ENCODE results near the gene RNF182.
"Not testable (repeated sequence)": the region's sequence is repeated elsewhere in the genome, so short reads cannot be mapped to it uniquely, and the experiment has no call there.

Gene RNF182

DNA sequence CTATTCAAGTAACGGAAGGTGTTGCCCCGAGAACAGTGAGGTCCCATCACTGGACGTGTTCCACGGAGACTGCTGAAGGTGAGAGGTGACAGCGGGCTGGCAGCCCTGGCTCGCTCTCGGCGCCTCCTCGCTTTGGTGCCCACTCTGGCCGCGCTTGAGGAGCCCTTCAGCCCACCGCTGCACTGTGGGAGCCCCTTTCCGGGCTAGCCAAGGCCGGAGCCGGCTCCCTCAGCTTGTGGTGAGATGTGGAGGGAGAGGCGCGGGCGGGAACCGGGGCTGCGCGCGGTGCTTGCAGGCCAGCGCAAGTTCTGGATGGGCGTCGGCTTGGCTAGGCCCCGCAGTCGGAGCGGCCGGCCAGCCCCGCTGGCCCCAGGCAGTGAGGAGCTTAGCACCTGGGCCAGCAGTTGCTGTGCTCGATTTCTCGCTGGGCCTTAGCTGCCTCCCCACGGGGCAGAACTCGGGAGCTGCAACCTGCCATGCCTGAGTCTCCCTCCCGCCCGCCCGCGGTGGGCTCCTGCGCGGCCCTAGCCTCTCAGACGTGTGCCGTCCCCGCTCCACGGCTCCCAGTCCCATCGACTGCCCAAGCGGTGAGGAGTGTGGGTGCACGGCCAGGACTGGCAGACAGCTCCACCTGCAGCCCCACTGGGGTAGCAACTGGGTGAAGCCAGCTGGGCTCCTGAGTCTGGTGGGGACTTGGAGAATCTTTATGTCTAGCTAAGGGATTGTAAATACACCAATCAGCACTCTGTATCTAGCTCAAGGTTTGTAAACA is 77.6 kb downstream of the RNF182 start:
- no peak for DNase-seq (ENCODE audit: low spot score)

DNA sequence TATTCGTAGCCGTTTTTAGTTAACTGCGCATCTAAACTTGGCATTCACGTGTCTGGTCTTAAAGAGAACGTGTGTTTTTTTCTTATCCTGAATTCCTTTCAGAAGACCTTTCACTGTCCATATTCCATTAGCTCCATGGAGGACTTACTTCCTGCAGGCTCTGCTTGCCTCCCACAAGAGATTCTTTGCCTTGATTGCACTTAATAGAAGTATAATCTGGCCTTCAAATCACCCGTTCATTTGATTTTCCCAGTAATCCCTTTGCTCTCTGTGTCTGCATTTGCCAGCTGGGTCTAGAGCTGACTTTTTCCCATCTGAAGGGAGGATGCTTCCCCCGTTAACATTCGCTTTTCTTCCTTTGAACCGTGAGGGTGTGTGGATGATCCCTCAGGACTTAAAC is 79.5 kb downstream of the RNF182 start:
- DNase-seq (ENCODE audit: low spot score): no peak

DNA sequence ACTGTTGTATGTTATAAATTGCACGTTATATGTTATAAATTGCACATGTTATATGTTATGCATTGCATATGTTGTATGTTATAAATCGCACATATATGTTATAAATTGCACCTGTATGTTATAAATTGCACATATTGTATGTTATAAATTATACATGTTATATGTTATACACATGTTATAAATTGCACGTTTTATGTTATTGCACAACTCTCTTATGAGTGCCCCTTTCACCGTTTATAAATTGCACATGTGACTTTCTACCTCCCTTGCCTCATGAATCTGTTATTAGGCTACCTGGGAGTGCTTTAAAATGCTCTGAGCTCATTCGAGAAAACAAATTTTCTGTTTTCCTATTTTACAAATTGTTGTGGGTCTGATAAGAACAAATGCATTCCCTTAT is 84.1 kb downstream of the RNF182 start:
- DNase-seq (ENCODE audit: low spot score): no peak

DNA sequence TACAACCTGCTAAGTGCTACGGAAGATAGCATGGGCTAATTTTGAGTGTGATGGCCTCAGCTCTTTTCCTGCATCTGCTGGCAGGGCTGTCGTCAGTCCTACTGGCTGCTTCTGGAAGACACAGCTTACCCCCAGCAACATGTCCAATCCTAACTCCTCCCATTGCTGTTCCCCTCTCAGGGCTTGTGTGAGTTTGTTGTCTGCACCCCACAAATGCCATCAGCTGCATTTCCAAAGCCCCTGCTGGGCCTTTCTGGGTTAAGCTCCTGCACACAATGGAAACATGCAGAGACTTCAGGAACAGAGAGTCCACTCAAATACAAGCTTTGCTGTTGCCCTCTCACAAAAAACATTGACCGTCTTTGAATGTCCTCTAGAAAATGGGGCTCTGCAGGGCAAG is 84.7 kb downstream of the RNF182 start:
- DNase-seq (ENCODE audit: low spot score): no peak

DNA sequence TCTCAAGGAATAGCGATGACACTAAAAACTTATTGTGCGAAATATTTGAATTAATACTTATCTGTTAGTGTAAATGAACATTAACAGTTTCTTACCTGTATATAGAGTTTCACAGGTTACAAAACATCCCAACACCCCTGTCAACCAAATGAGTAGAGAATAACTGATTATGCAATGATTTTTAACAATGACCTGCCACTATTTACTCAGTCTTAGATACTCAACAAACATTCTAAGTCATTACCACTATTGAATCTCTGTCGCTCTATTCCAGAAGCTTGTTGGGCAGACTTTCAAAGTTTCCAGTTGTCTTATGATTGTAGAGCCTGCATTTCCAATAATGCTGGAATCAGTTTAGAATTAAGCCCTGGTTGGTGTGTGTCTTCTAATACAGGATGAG is 85.5 kb downstream of the RNF182 start:
- DNase-seq (ENCODE audit: low spot score): no peak

DNA sequence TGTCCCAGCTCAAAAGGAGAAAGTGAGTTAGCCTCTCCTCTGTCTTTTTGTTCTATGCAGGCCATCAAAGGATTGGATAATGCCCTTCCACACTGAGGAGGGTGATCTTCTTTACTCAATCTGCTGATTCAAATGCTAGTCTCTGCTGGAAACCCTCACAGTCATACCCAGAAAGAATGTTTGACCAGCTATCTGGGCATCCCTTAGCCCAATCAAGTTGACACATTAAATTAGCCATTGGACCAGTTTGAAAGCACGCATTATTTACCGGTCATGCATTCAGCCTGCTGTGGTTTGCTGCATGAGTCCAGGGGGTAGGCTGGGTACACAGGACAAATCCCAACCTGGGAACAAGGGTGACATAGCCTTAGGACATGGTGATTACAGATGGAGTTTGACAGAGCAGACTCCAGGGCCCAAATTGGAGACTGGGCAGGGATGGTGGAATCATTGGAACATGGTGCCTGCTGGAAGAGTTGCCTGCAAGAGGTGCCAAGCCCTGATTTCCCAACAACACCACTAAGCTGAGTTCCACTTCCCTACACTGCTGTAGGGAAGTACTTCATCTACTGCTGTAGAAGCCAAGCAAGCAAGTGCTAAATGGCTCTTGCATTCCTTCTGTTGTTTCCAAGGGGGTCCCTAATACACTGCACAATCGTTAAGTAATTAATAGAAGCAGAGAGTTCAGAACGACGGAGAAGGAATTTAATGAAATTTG is 87.7 kb downstream of the RNF182 start:
- DNase-seq (ENCODE audit: low spot score): no peak

DNA sequence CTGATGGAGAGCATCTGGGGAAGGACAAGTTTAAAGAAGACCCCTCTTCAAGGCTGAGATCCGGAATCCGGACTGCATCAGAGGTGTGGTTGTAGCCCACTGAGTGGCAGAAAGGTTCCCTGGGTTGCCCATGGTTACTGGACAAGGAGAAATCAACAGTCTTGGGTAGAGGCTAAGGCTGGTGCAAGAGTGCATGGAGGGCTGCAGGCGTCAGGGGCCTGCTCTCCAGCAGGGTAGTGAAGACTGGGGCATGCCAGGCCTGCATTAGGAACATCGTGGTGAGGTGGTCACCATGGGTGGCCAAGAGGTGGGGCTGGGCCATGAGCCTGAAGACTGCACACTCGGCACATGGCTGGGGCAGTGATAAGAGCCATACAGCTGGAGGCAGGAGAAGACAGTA is 91.2 kb downstream of the RNF182 start:
- DNase-seq (ENCODE audit: low spot score): no peak

DNA sequence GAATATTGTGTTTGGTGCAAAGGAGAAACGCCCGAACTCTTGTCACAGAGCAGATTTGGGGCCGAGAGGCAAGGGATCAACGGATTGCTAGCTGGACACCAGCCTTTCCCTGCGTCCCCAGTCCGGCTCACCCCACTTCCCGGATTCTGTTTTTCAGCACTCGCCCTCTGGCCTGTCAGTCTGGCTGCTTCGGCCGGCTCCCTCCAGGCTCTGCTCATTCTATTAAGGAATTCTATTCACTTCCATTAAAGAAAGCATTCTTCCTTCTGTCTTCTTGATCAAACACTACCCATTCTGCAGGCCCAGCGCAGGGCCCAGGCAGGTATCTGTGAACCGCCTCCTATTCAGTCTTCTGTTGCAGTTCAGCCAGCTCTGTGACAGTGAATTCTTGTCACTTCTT is 91.7 kb downstream of the RNF182 start:
- DNase-seq (ENCODE audit: low spot score): no peak

DNA sequence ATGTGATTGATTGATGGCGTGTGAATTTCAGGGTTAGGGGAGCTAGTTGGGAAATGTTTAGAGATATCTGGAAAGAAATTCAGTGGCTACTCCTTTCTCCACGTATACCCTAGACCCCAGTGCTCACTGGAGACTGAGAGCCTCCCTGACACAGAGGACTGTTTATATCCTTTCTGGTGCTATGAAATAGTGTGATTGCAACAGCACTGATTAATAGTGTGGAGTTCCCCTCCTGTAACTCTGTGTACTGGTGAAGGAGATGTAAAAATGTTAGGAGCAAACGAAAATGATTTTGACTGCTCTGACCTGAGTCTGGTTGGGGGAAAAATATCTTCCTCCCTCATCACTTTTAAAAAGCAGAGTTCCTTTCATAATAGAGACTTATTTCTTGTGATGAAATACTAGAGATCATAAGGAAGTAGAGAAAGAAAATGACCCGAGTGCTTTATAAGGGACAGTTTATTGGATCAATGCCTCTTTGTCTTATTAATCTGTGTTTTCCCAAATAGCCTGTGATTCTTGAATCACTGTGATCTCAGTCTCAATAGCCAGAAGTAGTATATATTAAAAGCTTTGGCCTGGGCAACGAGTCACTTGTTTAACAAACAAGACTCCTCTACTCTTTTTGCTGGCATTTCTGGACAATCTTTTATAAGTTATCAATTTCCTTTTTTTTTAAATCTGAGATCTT is 92.3 kb downstream of the RNF182 start:
- no peak for DNase-seq (ENCODE audit: low spot score)

DNA sequence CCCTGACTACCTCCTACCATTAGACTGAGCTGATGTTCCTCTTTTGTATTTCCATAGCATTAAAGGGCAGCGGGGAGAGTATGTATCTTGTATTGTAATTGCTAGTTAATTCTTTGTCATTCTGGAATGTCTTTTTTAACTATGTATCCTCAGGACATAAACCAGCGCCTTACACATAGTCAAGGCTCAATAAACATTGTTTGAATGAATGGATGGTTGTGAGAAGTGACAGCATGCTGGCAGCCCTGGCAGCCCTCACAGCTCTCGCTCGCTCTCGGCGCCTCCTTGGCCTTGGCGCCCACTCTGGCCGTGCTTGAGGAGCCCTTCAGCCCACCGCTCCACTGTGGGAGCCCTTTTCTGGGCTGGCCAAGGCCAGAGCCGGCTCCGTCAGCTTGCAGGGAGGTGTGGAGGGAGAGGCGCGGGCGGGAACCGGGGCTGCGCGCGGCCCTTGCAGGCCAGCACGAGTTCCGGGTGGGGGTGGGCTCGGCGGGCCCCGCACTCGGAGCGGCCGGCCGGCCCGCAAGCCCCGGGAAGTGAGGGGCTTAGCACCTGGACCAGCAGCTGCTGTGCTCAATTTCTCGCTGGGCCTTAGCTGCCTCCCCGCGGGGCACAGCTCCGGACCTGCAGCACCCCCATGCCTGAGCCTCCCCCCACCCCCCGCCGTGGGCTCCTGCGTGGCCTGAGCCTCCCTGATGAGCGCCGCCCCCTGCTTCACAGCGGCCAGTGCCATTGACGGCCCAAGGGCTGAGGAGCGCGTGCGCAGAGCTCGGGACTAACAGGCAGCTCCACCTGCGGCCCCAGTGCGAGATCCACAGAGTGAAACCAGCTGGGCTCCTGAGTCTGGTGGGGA is 93.1 kb downstream of the RNF182 start:
- DNase-seq (ENCODE audit: low spot score): no peak

DNA sequence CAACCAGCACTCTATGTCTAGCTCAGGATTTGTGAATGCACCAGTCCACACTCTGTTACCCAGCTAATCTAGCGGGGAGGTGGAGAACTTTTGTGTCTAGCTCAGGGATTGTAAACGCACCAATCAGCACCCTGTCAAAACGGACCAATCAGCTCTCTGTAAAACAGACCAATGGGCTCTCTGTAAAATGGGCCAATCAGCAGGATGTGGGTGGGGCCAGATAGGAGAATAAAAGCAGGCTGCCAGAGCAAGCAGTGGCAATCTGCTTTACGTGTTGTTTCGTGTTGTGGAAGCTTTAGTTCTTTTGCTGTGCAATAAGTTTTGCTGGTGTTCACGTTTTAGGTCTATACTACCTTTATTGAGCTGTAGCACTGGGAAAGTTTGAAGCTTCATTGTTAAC is 93.8 kb downstream of the RNF182 start:
- not testable (repeated sequence) for DNase-seq (ENCODE audit: low spot score)

DNA sequence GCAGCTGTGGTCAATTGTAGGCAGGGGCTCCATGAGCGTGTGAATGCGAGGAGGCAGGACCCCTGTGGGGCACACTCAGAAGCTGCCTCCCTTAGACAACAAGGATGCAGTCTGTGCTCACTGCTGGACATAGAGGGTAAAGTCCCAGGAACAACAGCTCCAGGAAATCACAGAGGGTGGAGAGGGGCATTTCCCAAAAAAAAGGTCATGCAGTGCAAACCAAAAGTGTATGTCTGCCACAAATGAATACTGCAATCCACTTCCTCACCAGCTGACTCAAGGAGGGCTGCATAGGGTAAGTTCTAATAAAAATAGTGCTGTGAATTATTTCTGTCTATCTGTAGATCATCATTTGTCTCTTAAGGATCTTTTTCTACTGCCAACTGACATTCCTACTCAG is 95.8 kb downstream of the RNF182 start:
- no peak for DNase-seq (ENCODE audit: low spot score)

DNA sequence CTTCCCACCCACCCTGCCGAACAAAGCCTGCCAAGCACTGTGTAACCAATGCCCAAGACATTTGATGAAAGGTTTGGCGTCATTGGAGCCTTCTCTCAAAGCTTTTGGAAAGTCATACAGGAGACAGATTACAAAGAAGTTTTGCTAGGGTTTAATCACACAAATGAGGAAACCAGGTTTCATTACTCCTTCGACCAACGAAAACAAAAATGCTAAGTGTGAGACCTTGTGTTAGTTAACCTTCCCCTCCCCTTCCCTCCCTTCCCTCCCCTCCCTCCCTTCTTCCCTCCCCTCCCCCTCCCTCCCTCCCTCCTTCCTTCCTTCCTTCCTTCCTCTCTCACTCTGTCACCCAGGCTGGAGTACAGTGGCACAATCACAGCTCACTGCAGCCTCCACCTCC is 96.7 kb downstream of the RNF182 start:
- no peak for DNase-seq (ENCODE audit: low spot score)

DNA sequence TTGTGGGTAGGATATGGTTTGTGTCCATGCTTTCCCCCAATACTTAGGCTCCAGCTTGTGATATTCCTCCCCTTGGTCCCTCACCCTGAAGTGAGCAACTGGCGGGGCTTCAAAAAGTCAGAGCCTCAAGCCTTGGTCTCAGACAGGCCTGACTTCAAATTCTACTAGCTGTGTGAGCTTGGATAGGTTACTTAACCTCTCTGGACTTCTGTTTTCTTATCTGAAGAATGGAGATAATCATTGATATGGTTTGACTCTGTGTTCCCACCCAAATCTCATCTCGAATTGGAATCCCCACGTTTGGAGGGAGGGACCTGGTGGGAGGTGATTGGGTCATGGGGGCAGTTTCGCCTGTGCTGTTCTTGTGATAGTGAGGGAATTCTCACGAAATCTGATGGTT is 97.9 kb downstream of the RNF182 start:
- no peak for DNase-seq (ENCODE audit: low spot score)

DNA sequence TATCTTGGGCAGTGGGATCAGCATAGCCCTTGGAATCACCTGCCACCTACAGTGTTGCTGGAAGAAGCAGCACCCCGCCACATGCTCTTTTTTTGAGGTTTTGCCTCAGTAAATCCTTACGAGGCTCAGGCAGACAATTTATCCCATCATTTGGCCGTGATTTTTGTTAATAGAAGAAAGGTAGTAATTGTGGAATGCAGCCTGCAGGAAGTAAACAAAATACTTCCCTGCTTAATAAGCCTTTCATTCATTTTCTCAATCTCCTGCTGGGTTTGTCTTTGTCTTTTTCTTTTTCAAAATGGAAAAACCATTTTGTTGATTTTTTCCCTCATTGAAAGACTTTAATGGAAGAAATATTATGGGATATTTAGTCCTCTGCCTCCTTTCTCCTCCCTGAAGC is 99.1 kb downstream of the RNF182 start:
- DNase-seq (ENCODE audit: low spot score): no peak

DNA sequence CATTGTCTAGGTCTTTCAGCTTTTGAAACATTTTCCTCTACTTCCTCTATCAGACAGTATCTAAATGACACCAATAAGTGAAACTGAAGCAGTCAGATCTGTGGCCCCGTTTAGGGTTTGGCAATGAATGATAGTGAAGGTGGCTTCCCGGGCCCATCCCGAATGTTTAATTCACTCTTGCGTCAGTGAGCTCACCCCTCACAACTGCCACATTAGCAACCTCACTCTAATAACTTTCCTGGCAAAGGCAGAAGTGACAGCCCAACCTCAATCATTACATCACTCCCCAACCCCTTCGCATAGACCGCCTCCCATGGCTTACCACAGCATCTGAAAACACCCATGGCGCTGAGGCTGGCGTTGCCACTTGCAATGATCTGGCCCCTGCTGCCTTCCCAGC is 100.4 kb downstream of the RNF182 start:
- peak; percentile 33 for DNase-seq (ENCODE audit: low spot score)

DNA sequence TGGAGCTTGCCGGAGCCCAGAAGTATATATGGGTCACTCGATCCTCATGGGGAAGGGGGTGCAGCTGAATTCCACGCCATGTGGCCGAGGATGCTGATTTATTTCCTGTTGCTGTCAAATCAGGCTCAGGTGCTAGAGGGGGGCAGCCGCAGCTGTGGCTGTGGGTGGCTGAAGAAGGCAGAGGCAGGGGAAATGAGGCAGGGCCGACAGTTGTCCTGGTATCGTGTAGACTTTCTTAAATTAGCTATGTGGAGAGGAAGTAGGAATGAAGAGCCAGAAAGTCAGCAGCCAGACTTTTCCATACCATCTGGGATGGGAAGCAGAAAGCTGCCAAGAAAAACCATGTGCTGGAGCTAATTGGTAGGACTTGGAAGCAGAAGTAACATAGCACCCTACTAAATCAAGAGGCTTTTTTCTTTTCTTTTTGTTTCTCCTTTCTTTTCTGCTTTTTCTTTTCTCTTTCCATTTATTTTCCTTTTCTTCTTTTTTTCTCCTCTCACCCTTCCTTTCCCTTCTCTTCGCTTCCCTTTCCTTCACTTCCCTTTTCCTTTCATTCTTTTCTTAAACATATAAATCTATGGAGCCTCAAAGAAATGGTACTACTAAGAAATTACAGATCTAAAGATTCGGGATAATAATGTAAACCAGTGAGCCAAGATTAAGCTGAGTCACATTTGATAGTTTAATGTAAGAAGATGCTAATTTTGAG is 102.2 kb downstream of the RNF182 start:
- DNase-seq (ENCODE audit: low spot score): no peak

DNA sequence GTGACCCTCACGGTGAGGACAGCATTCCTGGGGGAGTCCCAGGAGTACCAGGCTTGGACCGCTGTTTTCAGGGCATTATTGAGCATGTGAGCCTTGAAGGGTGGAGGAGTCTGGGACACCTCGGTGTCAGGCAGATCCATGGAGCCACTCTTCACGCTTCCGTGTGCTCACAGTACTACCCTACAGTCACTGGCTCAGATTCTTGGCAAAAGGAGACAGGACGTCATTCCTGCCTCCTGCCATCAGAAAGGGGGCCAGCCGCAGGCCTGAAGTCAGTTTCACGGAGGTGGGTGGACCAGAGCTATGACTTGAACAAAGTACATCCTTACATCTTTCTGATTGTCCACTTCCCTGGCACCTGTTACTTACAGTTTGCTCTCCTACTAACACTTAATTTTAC is 103.9 kb downstream of the RNF182 start:
- DNase-seq (ENCODE audit: low spot score): no peak

DNA sequence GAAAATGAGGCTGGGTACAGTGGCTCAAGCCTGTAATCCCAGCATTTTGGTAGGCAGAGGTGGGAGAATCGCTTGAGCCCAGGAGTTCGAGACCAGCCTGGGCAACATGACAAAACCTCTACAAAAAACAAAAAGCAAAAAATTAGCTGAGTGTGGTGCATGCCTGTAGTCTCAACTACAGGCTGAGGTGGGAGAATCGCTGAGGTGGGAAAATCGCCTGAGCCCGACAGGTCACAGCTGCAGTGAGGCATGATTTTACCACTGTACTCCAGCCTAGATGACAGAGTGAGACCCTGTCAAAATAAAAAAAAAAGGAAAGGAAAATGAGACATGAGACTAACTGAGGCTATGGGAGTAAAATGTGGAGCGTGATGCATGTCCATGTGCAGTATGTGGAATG is 104.9 kb downstream of the RNF182 start:
- DNase-seq (ENCODE audit: low spot score): no peak

Measured in pons (tissue), 1 donor.